HepG2 (cell line): Measurements from ENCODE around the gene TAF1B. TPM values are rescaled to one million over a fixed set of nuclear protein-coding genes. Genes with fewer than 3 reads are reported as not detected.

ENCODE experiments used
- ARNT2 ChIP-seq: sonication (generic); formaldehyde crosslinking; IDR thresholded peaks from 2 replicates; pipeline ENCODE4 v1.8.0; 2022; ENCODE audit warnings: mild to moderate bottlenecking, low read depth, missing genetic modification reagents, moderate library complexity
- CHCHD3 ChIP-seq: sonication (generic); formaldehyde crosslinking; IDR thresholded peaks from 2 replicates; pipeline ENCODE4 v1.8.0; 2022; ENCODE audit warnings: mild to moderate bottlenecking, missing genetic modification reagents, moderate library complexity
- HDAC1 ChIP-seq: sonication (generic); formaldehyde crosslinking; IDR thresholded peaks from 2 replicates; pipeline ENCODE4 v1.5.1; 2020; ENCODE audit warnings: mild to moderate bottlenecking, missing genetic modification reagents
- HMGXB4 ChIP-seq, 2 experiments: sonication (generic) in 1 of 2; formaldehyde crosslinking in 1 of 2; IDR thresholded peaks; 2 replicates each; pipeline versions ENCODE4 v1.4.0 to v1.6.1; 2018 to 2020; ENCODE audit warnings: missing genetic modification reagents in 2 of 2, borderline replicate concordance in 1 of 2, low read depth in 1 of 2, mild to moderate bottlenecking in 1 of 2, missing biosample characterization in 1 of 2
- PHF20 ChIP-seq: sonication (generic); formaldehyde crosslinking; IDR thresholded peaks from 2 replicates; pipeline ENCODE4 v1.5.0; 2020; ENCODE audit warnings: mild to moderate bottlenecking, missing genetic modification reagents
- SAP130 ChIP-seq: IDR thresholded peaks from 2 replicates; pipeline ENCODE4 v1.6.1; 2016; ENCODE audit warnings: low read depth
- SRSF1 ChIP-seq: fragments of 200-400 bp; formaldehyde crosslinking; optimal IDR thresholded peaks from 2 replicates; pipeline ENCODE3; 2017; ENCODE audit warnings: mild to moderate bottlenecking, low read depth, low read length, moderate library complexity
- TAF15 ChIP-seq: fragments of 200-400 bp; formaldehyde crosslinking; IDR thresholded peaks from one replicate; pipeline ENCODE4 v1.6.1; 2018; ENCODE audit warnings: mild to moderate bottlenecking, low read depth, low read length; ENCODE audit not compliant: poor library complexity, severe bottlenecking
- TEAD2 ChIP-seq: sonication (generic); formaldehyde crosslinking; IDR thresholded peaks from 2 replicates; pipeline ENCODE4 v1.9.0; 2021; ENCODE audit warnings: missing genetic modification reagents
- TMF1 ChIP-seq: sonication (generic); formaldehyde crosslinking; IDR thresholded peaks from 2 replicates; pipeline ENCODE4 v1.8.1; 2022; ENCODE audit warnings: low read depth, missing genetic modification reagents
- ZBTB42 ChIP-seq: sonication (generic); formaldehyde crosslinking; IDR thresholded peaks from 2 replicates; pipeline ENCODE4 v1.5.0; 2020; ENCODE audit warnings: mild to moderate bottlenecking, missing genetic modification reagents
- ZFP36 ChIP-seq: fragments of 150-350 bp; IDR thresholded peaks from 2 replicates; pipeline ENCODE4 v1.6.1; 2018; ENCODE audit warnings: borderline replicate concordance, low read length, low read depth; ENCODE audit not compliant: partially characterized antibody
- ZFP91 ChIP-seq: sonication (generic); formaldehyde crosslinking; IDR thresholded peaks from 2 replicates; pipeline ENCODE4 v1.9.0; 2022; ENCODE audit warnings: missing genetic modification reagents, mild to moderate bottlenecking, borderline replicate concordance
- ZKSCAN1 ChIP-seq: fragments of 150-350 bp; IDR thresholded peaks from 2 replicates; pipeline ENCODE4 v1.6.1; 2014; ENCODE audit warnings: low read length
- ZNF207 ChIP-seq: fragments of 450-650 bp; IDR thresholded peaks from 2 replicates; pipeline ENCODE4 v1.6.1; 2016; ENCODE audit warnings: antibody characterized with exemption, borderline replicate concordance
- ZNF441 ChIP-seq: sonication (generic); formaldehyde crosslinking; IDR thresholded peaks from 2 replicates; pipeline ENCODE4 v1.7.0; 2021; ENCODE audit warnings: missing genetic modification reagents, borderline replicate concordance
- polyA plus RNA-seq, 8 experiments: library from polyadenylated mRNA; depleted of rRNA in 3 of 8; stranded (reverse) in 7 of 8; unstranded in 1 of 8; fragments of >200 nt; fragmentation: Illumina TruSeq in 4 of 8; extraction: Trizol in 4 of 8; gene quantifications; 2 replicates each; pipeline versions ENCODE4 v1.2.1 to v1.2.3, GENCODE V29; 2011 to 2016; ENCODE audit warnings: low read depth in 4 of 8, missing spikeins in 1 of 8, mixed read lengths in 1 of 8; ENCODE audit not compliant: insufficient read depth in 1 of 8
- total RNA-seq, 5 experiments: library from RNA; depleted of rRNA; stranded (reverse); fragments of >200 nt; fragmentation: Illumina TruSeq; extraction: Trizol; gene quantifications; 2 replicates each; pipeline ENCODE4 v1.2.3, GENCODE V29; 2016; ENCODE audit warnings: low read depth in 1 of 5
- TF ChIP-seq, protein P1 (sequence below): sonication (generic); formaldehyde crosslinking; IDR thresholded peaks from 2 replicates; pipeline ENCODE4 v1.5.0; 2020; ENCODE audit warnings: missing genetic modification reagents
- TF ChIP-seq, protein P2 (sequence below): sonication (generic); formaldehyde crosslinking; IDR thresholded peaks from 2 replicates; pipeline ENCODE4 v1.4.0; 2020; ENCODE audit warnings: missing genetic modification reagents, mild to moderate bottlenecking, borderline replicate concordance
- TF ChIP-seq, protein P3 (sequence below): sonication (generic); formaldehyde crosslinking; IDR thresholded peaks from 2 replicates; pipeline ENCODE4 v1.5.1; 2020; ENCODE audit warnings: mild to moderate bottlenecking, moderate library complexity, missing genetic modification reagents

The TAF1B gene
- total and polyA plus RNA-seq, 2 of the 13 experiments (the other 11 are each of a cell fraction or from before 2014, with no cell fraction given) = 13.3 to 27.7 TPM

DNA sequence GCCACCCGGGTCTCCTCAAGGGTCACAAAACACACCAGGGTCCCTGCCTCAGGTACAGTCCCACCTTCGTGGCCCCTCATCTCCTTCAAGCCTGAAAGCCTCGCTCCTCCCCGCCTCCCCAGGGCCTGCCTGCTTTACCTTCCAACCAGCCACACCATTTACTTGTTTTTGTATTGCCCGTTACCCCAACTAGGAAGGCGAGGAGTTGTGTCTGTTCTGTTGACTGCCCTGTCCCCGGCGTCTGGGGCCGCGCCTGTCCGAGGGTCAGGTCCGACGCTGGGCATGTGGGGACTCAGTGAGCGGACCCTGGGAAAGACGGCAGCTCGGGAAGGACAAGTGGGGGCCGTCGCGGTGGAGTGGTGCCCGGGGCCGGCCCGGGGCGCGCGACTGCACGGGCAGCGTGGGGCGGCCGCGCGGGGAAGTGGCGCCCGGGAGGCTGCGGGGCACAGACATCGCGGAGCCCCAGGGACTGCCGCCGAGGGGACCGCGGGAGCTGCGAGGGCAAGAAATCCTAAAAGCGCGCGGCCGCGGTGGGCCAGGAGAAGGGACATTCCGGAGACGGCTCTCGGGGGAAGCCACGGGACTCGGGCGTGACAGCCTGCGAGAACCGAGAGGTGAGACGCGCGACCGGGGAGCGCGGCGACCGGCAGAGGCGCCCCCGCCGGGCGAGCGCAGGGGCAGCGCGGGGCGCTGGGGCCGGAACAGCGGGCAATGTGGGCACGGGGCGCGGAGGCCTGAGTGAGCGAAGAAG lies 107.4 kb downstream of the TAF1B start (continued):
- no peak for TF ChIP-seq SRSF1
- TF ChIP-seq ZKSCAN1 = no peak
- TF ChIP-seq PHF20 = no peak; the same call in 1 of the 2 replicates
- TF ChIP-seq, protein P1, sequence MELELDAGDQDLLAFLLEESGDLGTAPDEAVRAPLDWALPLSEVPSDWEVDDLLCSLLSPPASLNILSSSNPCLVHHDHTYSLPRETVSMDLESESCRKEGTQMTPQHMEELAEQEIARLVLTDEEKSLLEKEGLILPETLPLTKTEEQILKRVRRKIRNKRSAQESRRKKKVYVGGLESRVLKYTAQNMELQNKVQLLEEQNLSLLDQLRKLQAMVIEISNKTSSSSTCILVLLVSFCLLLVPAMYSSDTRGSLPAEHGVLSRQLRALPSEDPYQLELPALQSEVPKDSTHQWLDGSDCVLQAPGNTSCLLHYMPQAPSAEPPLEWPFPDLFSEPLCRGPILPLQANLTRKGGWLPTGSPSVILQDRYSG = peak; percentile 75; the same call in 1 of the 2 replicates
- TF ChIP-seq, protein P2, sequence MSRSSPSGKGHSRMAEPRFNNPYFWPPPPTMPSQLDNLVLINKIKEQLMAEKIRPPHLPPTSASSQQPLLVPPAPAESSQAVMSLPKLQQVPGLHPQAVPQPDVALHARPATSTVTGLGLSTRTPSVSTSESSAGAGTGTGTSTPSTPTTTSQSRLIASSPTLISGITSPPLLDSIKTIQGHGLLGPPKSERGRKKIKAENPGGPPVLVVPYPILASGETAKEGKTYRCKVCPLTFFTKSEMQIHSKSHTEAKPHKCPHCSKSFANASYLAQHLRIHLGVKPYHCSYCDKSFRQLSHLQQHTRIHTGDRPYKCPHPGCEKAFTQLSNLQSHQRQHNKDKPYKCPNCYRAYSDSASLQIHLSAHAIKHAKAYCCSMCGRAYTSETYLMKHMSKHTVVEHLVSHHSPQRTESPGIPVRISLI (CRISPR knock-in tag) = no peak
- 0 out of 2 replicates have a peak, but pooled peaks have one; percentile 35 for TF ChIP-seq TMF1 (CRISPR knock-in tag)
- 0 out of 2 replicates have a peak, but pooled peaks have one; percentile 11 for TF ChIP-seq ZFP91 (CRISPR knock-in tag)
- peak; percentile 63; the same call in 1 of the 2 replicates for TF ChIP-seq ZNF441
- peak in 1 of 2 experiments; percentile 3; a peak in 2 of 4 replicates for TF ChIP-seq HMGXB4 (CRISPR knock-in tag; IDR thresholded peaks at IDR 0.05; ENCODE audit: borderline replicate concordance in 1 of 2, low read depth in 1 of 2)
- no peak for TF ChIP-seq ZBTB42 (CRISPR knock-in tag)
- TF ChIP-seq ZFP36 = no peak
- peak; percentile 79; the same call in 1 of the 2 replicates for TF ChIP-seq CHCHD3 (CRISPR knock-in tag)
- peak; percentile 36 for TF ChIP-seq SAP130 (CRISPR knock-in tag)
- TF ChIP-seq TEAD2 (CRISPR knock-in tag) = no peak
- peak; percentile 50 for TF ChIP-seq TAF15
- no peak for TF ChIP-seq ZNF207
- TF ChIP-seq ARNT2 = peak; percentile 91
- TF ChIP-seq HDAC1 (CRISPR knock-in tag) = peak; percentile 5; the same call in 1 of the 2 replicates
- TF ChIP-seq, protein P3, sequence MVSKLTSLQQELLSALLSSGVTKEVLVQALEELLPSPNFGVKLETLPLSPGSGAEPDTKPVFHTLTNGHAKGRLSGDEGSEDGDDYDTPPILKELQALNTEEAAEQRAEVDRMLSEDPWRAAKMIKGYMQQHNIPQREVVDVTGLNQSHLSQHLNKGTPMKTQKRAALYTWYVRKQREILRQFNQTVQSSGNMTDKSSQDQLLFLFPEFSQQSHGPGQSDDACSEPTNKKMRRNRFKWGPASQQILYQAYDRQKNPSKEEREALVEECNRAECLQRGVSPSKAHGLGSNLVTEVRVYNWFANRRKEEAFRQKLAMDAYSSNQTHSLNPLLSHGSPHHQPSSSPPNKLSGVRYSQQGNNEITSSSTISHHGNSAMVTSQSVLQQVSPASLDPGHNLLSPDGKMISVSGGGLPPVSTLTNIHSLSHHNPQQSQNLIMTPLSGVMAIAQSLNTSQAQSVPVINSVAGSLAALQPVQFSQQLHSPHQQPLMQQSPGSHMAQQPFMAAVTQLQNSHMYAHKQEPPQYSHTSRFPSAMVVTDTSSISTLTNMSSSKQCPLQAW (CRISPR knock-in tag) = 0 out of 2 replicates have a peak, but pooled peaks have one; percentile 9
